HCT116 (cell line): ENCODE results near the gene NPIPA1.
"Not testable (repeated sequence)": the region's sequence is repeated elsewhere in the genome, so short reads cannot be mapped to it uniquely, and the experiment has no call there.

Experiments used
- CEBPB ChIP-seq: IDR thresholded peaks from 2 replicates; pipeline ENCODE4 v1.6.1; 2012; ENCODE audit warnings: low read depth
- EZH2phosphoT487 ChIP-seq: fragments of 200-600 bp; IDR thresholded peaks from 2 replicates; pipeline ENCODE4 v1.6.1; 2018; ENCODE audit warnings: antibody characterized with exemption, borderline replicate concordance
- POLR2A ChIP-seq: IDR thresholded peaks from 2 replicates; pipeline ENCODE4 v1.7.0; 2011; ENCODE audit warnings: borderline replicate concordance; ENCODE audit not compliant: insufficient read depth, insufficient read length; ENCODE audit errors: extremely low read depth
- POLR2AphosphoS5 ChIP-seq: IDR thresholded peaks from 2 replicates; pipeline ENCODE4 v1.6.1; 2011; ENCODE audit warnings: mild to moderate bottlenecking, low read depth, low read length, moderate library complexity
- RAD21 ChIP-seq: IDR thresholded peaks from 2 replicates; pipeline ENCODE4 v1.6.1; 2012; ENCODE audit warnings: low read depth, mild to moderate bottlenecking
- SP1 ChIP-seq: IDR thresholded peaks from 2 replicates; pipeline ENCODE4 v1.6.1; 2012; ENCODE audit warnings: low read depth
- TF ChIP-seq, protein P1 (sequence below), 3 experiments: fragments of 200-600 bp in 1 of 3; sonication (generic) in 1 of 3; IDR thresholded peaks in 2 of 3; conservative IDR thresholded peaks in 1 of 3; 2 replicates each; pipeline ENCODE4 v1.5.1; 2012 to 2017; ENCODE audit warnings: low read depth in 2 of 3, low read length in 2 of 3, antibody characterized with exemption in 1 of 3, borderline replicate concordance in 1 of 3, control low read depth in 1 of 3, mild to moderate bottlenecking in 1 of 3, mixed read lengths in 1 of 3, mixed run types in 1 of 3, moderate library complexity in 1 of 3; ENCODE audit not compliant: insufficient read depth in 1 of 3
- TF ChIP-seq, protein P2 (sequence below): IDR thresholded peaks from 2 replicates; pipeline ENCODE4 v1.6.1; 2012
- TF ChIP-seq, protein P3 (sequence below): IDR thresholded peaks from 2 replicates; pipeline ENCODE4 v1.6.1; 2012; ENCODE audit warnings: low read depth

DNA sequence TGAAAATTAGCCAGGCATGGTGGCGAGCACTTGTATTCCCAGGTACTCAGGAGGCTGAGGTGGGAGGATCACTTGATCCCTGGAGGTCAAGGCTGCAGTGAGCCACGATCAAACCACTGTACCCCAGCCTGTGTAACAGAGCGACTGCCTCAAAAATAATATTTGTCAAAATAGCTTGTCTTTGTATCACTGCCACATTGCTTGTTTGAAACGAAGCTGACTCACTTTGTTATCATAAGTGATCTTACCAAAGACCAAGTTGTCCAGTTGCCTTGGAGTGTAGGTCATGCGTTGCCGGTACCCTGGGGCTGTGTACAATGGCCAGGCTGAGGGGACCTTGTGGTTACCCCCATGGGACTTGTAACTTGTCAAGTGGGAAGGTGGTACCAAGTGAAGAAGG lies 59.5 kb downstream of the NPIPA1 start:
- not testable (repeated sequence) for TF ChIP-seq SP1, POLR2AphosphoS5, POLR2A, RAD21, EZH2phosphoT487, CEBPB
- TF ChIP-seq, protein P1, sequence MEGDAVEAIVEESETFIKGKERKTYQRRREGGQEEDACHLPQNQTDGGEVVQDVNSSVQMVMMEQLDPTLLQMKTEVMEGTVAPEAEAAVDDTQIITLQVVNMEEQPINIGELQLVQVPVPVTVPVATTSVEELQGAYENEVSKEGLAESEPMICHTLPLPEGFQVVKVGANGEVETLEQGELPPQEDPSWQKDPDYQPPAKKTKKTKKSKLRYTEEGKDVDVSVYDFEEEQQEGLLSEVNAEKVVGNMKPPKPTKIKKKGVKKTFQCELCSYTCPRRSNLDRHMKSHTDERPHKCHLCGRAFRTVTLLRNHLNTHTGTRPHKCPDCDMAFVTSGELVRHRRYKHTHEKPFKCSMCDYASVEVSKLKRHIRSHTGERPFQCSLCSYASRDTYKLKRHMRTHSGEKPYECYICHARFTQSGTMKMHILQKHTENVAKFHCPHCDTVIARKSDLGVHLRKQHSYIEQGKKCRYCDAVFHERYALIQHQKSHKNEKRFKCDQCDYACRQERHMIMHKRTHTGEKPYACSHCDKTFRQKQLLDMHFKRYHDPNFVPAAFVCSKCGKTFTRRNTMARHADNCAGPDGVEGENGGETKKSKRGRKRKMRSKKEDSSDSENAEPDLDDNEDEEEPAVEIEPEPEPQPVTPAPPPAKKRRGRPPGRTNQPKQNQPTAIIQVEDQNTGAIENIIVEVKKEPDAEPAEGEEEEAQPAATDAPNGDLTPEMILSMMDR (IDR thresholded peaks at IDR 0.05 in 2 of 3, conservative IDR thresholded peaks at IDR 0.05 in 1 of 3; ENCODE audit: borderline replicate concordance in 1 of 3, insufficient read depth in 1 of 3, low read depth in 2 of 3, low read length in 2 of 3) = not testable (repeated sequence)
- TF ChIP-seq, protein P2, sequence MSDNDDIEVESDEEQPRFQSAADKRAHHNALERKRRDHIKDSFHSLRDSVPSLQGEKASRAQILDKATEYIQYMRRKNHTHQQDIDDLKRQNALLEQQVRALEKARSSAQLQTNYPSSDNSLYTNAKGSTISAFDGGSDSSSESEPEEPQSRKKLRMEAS = not testable (repeated sequence)
- TF ChIP-seq, protein P3, sequence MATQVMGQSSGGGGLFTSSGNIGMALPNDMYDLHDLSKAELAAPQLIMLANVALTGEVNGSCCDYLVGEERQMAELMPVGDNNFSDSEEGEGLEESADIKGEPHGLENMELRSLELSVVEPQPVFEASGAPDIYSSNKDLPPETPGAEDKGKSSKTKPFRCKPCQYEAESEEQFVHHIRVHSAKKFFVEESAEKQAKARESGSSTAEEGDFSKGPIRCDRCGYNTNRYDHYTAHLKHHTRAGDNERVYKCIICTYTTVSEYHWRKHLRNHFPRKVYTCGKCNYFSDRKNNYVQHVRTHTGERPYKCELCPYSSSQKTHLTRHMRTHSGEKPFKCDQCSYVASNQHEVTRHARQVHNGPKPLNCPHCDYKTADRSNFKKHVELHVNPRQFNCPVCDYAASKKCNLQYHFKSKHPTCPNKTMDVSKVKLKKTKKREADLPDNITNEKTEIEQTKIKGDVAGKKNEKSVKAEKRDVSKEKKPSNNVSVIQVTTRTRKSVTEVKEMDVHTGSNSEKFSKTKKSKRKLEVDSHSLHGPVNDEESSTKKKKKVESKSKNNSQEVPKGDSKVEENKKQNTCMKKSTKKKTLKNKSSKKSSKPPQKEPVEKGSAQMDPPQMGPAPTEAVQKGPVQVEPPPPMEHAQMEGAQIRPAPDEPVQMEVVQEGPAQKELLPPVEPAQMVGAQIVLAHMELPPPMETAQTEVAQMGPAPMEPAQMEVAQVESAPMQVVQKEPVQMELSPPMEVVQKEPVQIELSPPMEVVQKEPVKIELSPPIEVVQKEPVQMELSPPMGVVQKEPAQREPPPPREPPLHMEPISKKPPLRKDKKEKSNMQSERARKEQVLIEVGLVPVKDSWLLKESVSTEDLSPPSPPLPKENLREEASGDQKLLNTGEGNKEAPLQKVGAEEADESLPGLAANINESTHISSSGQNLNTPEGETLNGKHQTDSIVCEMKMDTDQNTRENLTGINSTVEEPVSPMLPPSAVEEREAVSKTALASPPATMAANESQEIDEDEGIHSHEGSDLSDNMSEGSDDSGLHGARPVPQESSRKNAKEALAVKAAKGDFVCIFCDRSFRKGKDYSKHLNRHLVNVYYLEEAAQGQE = not testable (repeated sequence)
